CD4-positive, alpha-beta memory T cell (primary cell): ENCODE data around the gene GNG7. TPM values are rescaled to one million over a fixed set of nuclear protein-coding genes. Genes with fewer than 3 reads are reported as not detected.
A peak's percentile ranks its signal among the peaks of the same experiment; 100 is the strongest.
"Not testable (repeated sequence)": the region's sequence is repeated elsewhere in the genome, so short reads cannot be mapped to it uniquely, and the experiment has no call there.

Experiments used
- CTCF ChIA-PET: fragments of 350-600 bp; sonication (Branson Sonifier 250); formaldehyde crosslinking; loops from one replicate; lab custom pipeline; 2021; ENCODE audit warnings: inconsistent platforms; ENCODE audit not compliant: partially characterized antibody; lab: Charles Lee
- POLR2A ChIA-PET: fragments of 350-600 bp; sonication (Branson Sonifier 250); formaldehyde crosslinking; loops from one replicate; lab custom pipeline; 2021; ENCODE audit not compliant: partially characterized antibody; lab: Charles Lee
- DNase-seq, 5 donors: peaks; one replicate each; pipeline versions ENCODE4 v3.0.0 to v3.0.0-alpha.2; 2020 to 2022; ENCODE audit warnings: mixed read lengths in 1 of 5
- H3K27ac ChIP-seq: one replicate; pipeline ENCODE4 v1.7.0; 2013; ENCODE audit warnings: low read depth, low read length
- H3K27me3 ChIP-seq: 2 replicates; pipeline ENCODE4 v1.7.0; 2013; ENCODE audit warnings: mild to moderate bottlenecking, low read length, moderate library complexity; ENCODE audit not compliant: insufficient read depth
- H3K36me3 ChIP-seq: 2 replicates; pipeline ENCODE4 v1.7.0; 2013; ENCODE audit warnings: mild to moderate bottlenecking, low read length, moderate library complexity; ENCODE audit not compliant: insufficient read depth
- H3K4me1 ChIP-seq: 2 replicates; pipeline ENCODE4 v1.7.0; 2013; ENCODE audit warnings: mild to moderate bottlenecking, low read length, moderate library complexity; ENCODE audit not compliant: insufficient read depth
- H3K4me3 ChIP-seq, 2 donors: one replicate each; pipeline ENCODE4 v1.7.0; 2013; ENCODE audit warnings: low read length in 2 of 2, mild to moderate bottlenecking in 1 of 2
- H3K9me3 ChIP-seq, 2 donors: one replicate each; pipeline ENCODE4 v1.7.0; 2013; ENCODE audit warnings: low read length in 2 of 2, control low read depth in 1 of 2; ENCODE audit not compliant: control insufficient read depth in 1 of 2
- H3K27ac Mint-ChIP-seq, 7 donors: one replicate each; pipeline ENCODE4 v1.8.0; 2020 to 2021; ENCODE audit warnings: mixed read lengths in 7 of 7, mild to moderate bottlenecking in 6 of 7, inconsistent platforms in 3 of 7, moderate library complexity in 3 of 7
- H3K27me3 Mint-ChIP-seq, 2 donors: one replicate each; pipeline ENCODE4 v1.8.0; 2020 to 2021; ENCODE audit warnings: mixed read lengths in 2 of 2
- H3K36me3 Mint-ChIP-seq, 2 donors: one replicate each; pipeline ENCODE4 v1.8.0; 2020 to 2021; ENCODE audit warnings: mixed read lengths in 2 of 2, inconsistent platforms in 1 of 2, mild to moderate bottlenecking in 1 of 2
- H3K4me1 Mint-ChIP-seq, 4 donors: one replicate each; pipeline ENCODE4 v1.8.0; 2020 to 2021; ENCODE audit warnings: mixed read lengths in 4 of 4, mild to moderate bottlenecking in 1 of 4
- H3K4me3 Mint-ChIP-seq, 8 donors: one replicate each; pipeline ENCODE4 v1.8.0; 2020 to 2021; ENCODE audit warnings: mixed read lengths in 8 of 8, mild to moderate bottlenecking in 7 of 8, moderate library complexity in 6 of 8, inconsistent platforms in 3 of 8
- H3K9me3 Mint-ChIP-seq, 8 donors: one replicate each; pipeline ENCODE4 v1.8.0; 2020 to 2021; ENCODE audit warnings: mixed read lengths in 8 of 8, mild to moderate bottlenecking in 5 of 8, inconsistent platforms in 3 of 8, moderate library complexity in 1 of 8
- intact Hi-C: fragments of 100-400 bp; cut with micrococcal nuclease; formaldehyde crosslinking; loops from one replicate; pipeline ENCODE4 v1.15.1; 2023
- polyA plus RNA-seq, 2 donors: library from polyadenylated mRNA; unstranded; fragments of 300-500 nt; fragmentation: Illumina TruSeq; gene quantifications; one replicate each; pipeline ENCODE4 v1.2.3, GENCODE V29; 2021
- total RNA-seq, 2 experiments: library from RNA; stranded (reverse); gene quantifications; one replicate each; pipeline ENCODE4 v1.2.3, GENCODE V29; 2021

GNG7 gene
- total and polyA plus RNA-seq, 4 experiments from 2014 or later, result 1.9 to 4.2 (median 3.2) TPM

- H3K9me3 Mint-ChIP-seq, result peaks cover 0 to 21% (median 9%) of the 10 kb centered on the region in 8 donors
- DNase-seq, result no peak
- intact Hi-C loops, result no loop called here
- H3K4me3 ChIP-seq, result no peak overlapping the region
- peaks cover 7% of the 10 kb centered on the region for H3K4me1 ChIP-seq
- no peaks in the 10 kb centered on the region for H3K36me3 ChIP-seq
- peaks cover 5% of the 10 kb centered on the region for H3K27me3 ChIP-seq
- peaks cover 0 to 2% (median 0%) of the 10 kb centered on the region in 4 donors for H3K4me1 Mint-ChIP-seq
- H3K4me3 Mint-ChIP-seq, result no peak overlapping the region
- no peaks in the 10 kb centered on the region for H3K9me3 ChIP-seq
- ChIA-PET CTCF (interaction anchor here (1.5 kb wide), 1 partner anchor 27 kb away, joined by 4 read pairs; no protein-coding TSS in a partner anchor), POLR2A (interaction anchor here (0.5 kb wide), 1 partner anchor 16 kb away, joined by 4 read pairs; no protein-coding TSS in a partner anchor)
- no peaks in the 10 kb centered on the region for H3K36me3 Mint-ChIP-seq
- H3K27me3 Mint-ChIP-seq, result peaks cover 0 to 2% of the 10 kb centered on the region in 2 donors
- H3K27ac Mint-ChIP-seq, result peak overlapping the region in 1 of 7 donors; percentile 29
- H3K27ac ChIP-seq, result no peak overlapping the region
Observed at GRCh38 chr19:2584002-2584401, 118.5 kb downstream of the GNG7 start.

- intact Hi-C loops, result no loop called here
- POLR2A ChIA-PET, result interaction anchor here (0.9 kb wide), 1 partner anchor 34 kb away, joined by 3 read pairs; no protein-coding TSS in a partner anchor
- Histone ChIP-seq H3K4me3 (no peak overlapping the region), H3K27me3 (peaks cover 5% of the 10 kb centered on the region), H3K9me3 (no peaks in the 10 kb centered on the region), H3K27ac (no peak overlapping the region), H3K36me3 (no peaks in the 10 kb centered on the region), H3K4me1 (peaks cover 11% of the 10 kb centered on the region)
- no peak for DNase-seq
- CTCF ChIA-PET, result interaction anchor here (1.1 to 1.7 kb wide), 5 partner anchors 28 to 113 kb away, joined by 3 to 12 read pairs (median 4); partner anchors contain the start of gene GADD45B
- H3K36me3 Mint-ChIP-seq, result no peaks in the 10 kb centered on the region
- peaks cover 1 to 3% of the 10 kb centered on the region in 2 donors for H3K27me3 Mint-ChIP-seq
- no peak overlapping the region for H3K27ac Mint-ChIP-seq
- no peak overlapping the region for H3K4me3 Mint-ChIP-seq
- peaks cover 0 to 5% (median 1%) of the 10 kb centered on the region in 4 donors for H3K4me1 Mint-ChIP-seq
- H3K9me3 Mint-ChIP-seq, result peaks cover 0 to 21% (median 9%) of the 10 kb centered on the region in 8 donors
Observed at GRCh38 chr19:2582984-2583956, 119.2 kb downstream of the GNG7 start.

GRCh38 chr19:2580396-2580795 is 122.1 kb downstream of the GNG7 start:
- H3K36me3 Mint-ChIP-seq, H3K36me3 ChIP-seq, H3K4me3 ChIP-seq, DNase-seq, H3K4me3 Mint-ChIP-seq, H3K27ac Mint-ChIP-seq, H3K27me3 ChIP-seq, H3K9me3 ChIP-seq, H3K27ac ChIP-seq, intact Hi-C loops, H3K27me3 Mint-ChIP-seq: not testable (repeated sequence)
- Mint-ChIP-seq H3K9me3 (peaks cover 0 to 21% (median 9%) of the 10 kb centered on the region in 8 donors), H3K4me1 (peaks cover 0 to 12% (median 1%) of the 10 kb centered on the region in 4 donors)
- ChIA-PET CTCF (interaction anchor here (0.7 to 4.6 kb wide), 11 partner anchors 19 to 424 kb away, joined by 3 to 41 read pairs (median 5); partner anchors contain the start of gene GADD45B), POLR2A (interaction anchor here (0.7 to 6.8 kb wide), 4 partner anchors 19 to 105 kb away, joined by 4 to 125 read pairs (median 8); partner anchors contain the start of gene GADD45B)
- H3K4me1 ChIP-seq, result peaks cover 11% of the 10 kb centered on the region

DNA sequence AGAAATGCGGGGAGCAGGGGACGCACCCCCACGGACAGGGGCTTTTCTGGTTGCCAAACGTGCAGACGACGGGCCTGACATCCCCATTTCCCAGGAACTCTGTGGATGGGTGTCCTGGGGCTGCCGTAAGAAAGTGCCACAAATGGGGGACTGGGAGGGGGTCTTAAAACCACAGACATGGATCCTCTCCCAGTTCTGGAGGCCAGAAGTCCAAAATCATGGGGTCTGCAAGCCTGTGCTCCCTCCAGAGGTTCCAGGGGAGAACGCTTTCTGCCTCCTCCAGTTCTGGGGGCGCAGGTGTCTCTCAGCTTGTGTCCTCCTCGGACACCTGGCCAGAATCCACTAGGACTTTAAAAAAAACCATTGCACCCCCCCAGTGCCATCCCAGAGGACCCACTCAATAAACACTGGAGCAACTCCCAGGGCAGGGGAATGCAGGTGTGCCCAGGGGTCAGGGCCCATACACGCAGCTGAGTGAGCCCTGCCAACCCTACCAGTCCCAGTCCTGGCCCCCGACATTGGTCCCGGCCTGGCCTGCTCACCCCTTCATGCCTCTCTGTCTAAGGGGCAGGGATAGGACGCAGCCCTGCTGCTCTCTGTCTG is 122.7 kb downstream of the GNG7 start:
- no peak overlapping the region for H3K27ac ChIP-seq
- Mint-ChIP-seq H3K27ac (peak overlapping the region in 1 of 7 donors; percentile 52), H3K4me3 (peak overlapping the region in 1 of 8 donors; percentile 62), H3K27me3 (peaks cover 4% of the 10 kb centered on the region in 2 donors), H3K4me1 (peaks cover 0 to 12% (median 1%) of the 10 kb centered on the region in 4 donors), H3K9me3 (peaks cover 0 to 21% (median 9%) of the 10 kb centered on the region in 8 donors), H3K36me3 (no peaks in the 10 kb centered on the region)
- CTCF ChIA-PET, result interaction anchor here (0.7 to 4.6 kb wide), 18 partner anchors 18 to 425 kb away, joined by 3 to 41 read pairs (median 5); partner anchors contain the start of gene GADD45B
- H3K9me3 ChIP-seq, result no peaks in the 10 kb centered on the region
- H3K36me3 ChIP-seq, result no peaks in the 10 kb centered on the region
- intact Hi-C loops, result loop anchor here (1.0 to 5.0 kb wide), 3 partner anchors 33 to 105 kb away; no protein-coding TSS in a partner anchor
- POLR2A ChIA-PET, result interaction anchor here (0.7 to 6.8 kb wide), 7 partner anchors 18 to 104 kb away, joined by 3 to 125 read pairs (median 4); partner anchors contain the start of gene GADD45B
- H3K4me3 ChIP-seq, result peak overlapping the region in 1 of 2 donors; percentile 24
- H3K27me3 ChIP-seq, result peaks cover 5% of the 10 kb centered on the region
- H3K4me1 ChIP-seq, result peaks cover 11% of the 10 kb centered on the region
- no peak for DNase-seq

DNA sequence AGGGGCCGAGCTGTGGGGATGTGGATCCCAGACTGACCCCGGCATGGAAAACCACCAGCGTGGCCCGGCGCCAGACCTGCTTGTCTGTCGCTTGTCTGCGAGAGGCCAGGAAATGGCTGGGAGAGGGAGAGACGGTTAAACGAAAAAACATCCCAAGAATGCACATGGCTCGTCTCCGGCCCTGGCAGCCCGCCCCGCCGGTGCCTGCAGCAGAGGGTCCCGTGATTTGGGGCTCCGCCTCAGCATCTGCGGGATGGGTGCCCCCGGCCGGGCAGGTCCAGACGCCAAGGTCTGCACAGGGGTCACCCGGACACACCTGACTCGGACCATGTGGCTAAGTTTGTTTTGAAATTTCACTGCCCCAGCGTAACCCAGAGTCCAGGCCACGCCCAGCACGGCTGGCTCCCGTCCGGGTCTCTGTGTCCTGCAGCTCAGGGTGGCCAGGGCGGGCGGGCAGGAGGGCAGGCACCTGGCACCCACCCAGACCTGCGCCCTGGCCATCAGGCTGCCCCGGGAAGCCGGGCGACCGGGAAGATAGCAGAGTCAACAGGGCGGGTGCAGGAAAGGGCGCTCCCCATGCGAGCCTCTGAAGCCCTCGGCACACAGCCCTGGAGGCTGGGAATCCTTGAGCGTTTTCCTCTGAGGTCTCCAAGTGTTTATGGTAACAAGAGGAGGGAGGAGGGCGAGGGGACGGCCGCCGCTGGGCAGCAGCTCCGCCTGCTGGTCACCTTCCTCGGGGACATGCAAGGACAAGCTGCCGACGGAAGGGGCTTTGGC is 123.4 kb downstream of the GNG7 start:
- ChIA-PET POLR2A (interaction anchor here (0.7 to 6.8 kb wide), 7 partner anchors 18 to 103 kb away, joined by 3 to 125 read pairs (median 4); partner anchors contain the start of gene GADD45B), CTCF (interaction anchor here (0.7 to 4.6 kb wide), 20 partner anchors 9 to 423 kb away, joined by 3 to 41 read pairs (median 5); partner anchors contain the start of gene GADD45B)
- Histone ChIP-seq H3K9me3 (no peaks in the 10 kb centered on the region), H3K27me3 (peaks cover 5% of the 10 kb centered on the region), H3K4me1 (peaks cover 11% of the 10 kb centered on the region), H3K4me3 (peak overlapping the region in 1 of 2 donors; percentile 24), H3K27ac (no peak overlapping the region), H3K36me3 (no peaks in the 10 kb centered on the region)
- Mint-ChIP-seq H3K36me3 (no peaks in the 10 kb centered on the region), H3K4me3 (peak overlapping the region in 2 of 8 donors; percentile 60 to 62), H3K4me1 (peaks cover 0 to 12% (median 1%) of the 10 kb centered on the region in 4 donors), H3K27ac (peak overlapping the region in 2 of 7 donors; percentile 29 to 52), H3K27me3 (peaks cover 4% of the 10 kb centered on the region in 2 donors), H3K9me3 (peaks cover 0 to 19% (median 9%) of the 10 kb centered on the region in 8 donors)
- intact Hi-C loops, result loop anchor here (1.0 to 5.0 kb wide), 3 partner anchors 33 to 105 kb away; no protein-coding TSS in a partner anchor
- DNase-seq, result peak; percentile 48 to 59 (median 53)

DNA sequence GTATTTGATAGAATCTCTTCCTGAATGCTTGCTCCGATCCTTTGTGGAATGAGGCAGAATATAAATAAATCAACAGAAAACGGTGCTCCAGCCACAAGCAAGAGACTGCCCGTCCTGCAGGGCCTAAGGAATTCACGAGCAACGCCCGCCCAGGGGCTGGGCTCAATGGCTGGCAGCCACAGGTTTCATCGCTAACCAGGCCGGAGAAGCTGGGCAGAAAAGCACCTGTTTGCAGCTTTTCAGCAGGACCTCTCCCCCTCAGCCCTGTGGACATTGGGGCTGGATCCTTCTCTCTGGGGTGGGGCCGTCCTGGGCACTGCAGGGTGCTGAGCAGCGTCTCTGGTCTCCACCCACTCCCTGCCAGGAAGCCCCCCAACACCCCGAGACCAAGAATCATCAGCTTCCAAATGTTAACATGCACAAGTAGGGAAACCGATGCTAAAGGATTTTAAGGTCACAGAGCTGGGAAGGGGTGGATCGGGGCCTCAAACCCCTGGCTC is 124.1 kb downstream of the GNG7 start:
- no peaks in the 10 kb centered on the region for H3K9me3 ChIP-seq
- H3K4me3 ChIP-seq, result no peak overlapping the region
- CTCF ChIA-PET, result interaction anchor here (0.7 to 4.6 kb wide), 15 partner anchors 9 to 423 kb away, joined by 3 to 41 read pairs (median 4); partner anchors contain the start of gene GADD45B
- H3K27me3 ChIP-seq, result peaks cover 5% of the 10 kb centered on the region
- Mint-ChIP-seq H3K27me3 (peaks cover 4% of the 10 kb centered on the region in 2 donors), H3K4me1 (peaks cover 0 to 12% (median 1%) of the 10 kb centered on the region in 4 donors), H3K27ac (peak overlapping the region in 1 of 7 donors; percentile 29), H3K4me3 (no peak overlapping the region), H3K9me3 (peaks cover 0 to 13% (median 7%) of the 10 kb centered on the region in 8 donors), H3K36me3 (no peaks in the 10 kb centered on the region)
- intact Hi-C loops, result loop anchor here (5.0 kb wide), 1 partner anchor 34 kb away; no protein-coding TSS in a partner anchor
- DNase-seq, result no peak
- POLR2A ChIA-PET, result interaction anchor here (0.6 to 6.8 kb wide), 5 partner anchors 17 to 103 kb away, joined by 3 to 125 read pairs (median 8); partner anchors contain the start of gene GADD45B
- H3K36me3 ChIP-seq, result no peaks in the 10 kb centered on the region
- no peak overlapping the region for H3K27ac ChIP-seq
- H3K4me1 ChIP-seq, result peaks cover 11% of the 10 kb centered on the region
